Right lobe of liver (tissue), 4 donors: Measurements from ENCODE around the gene PRKCI.

Source experiments
- POLR2A ChIP-seq: fragments of 450-650 bp; IDR thresholded peaks from one replicate; pipeline ENCODE4 v1.6.1; 2017; ENCODE audit warnings: antibody characterized with exemption, mild to moderate bottlenecking
- TF ChIP-seq, protein P1 (sequence below), 4 donors: fragments of 200-600 bp in 3 of 4; fragments of 450-650 bp in 1 of 4; IDR thresholded peaks; one replicate each; pipeline versions ENCODE4 v1.5.1 to v1.8.0; 2016 to 2022; ENCODE audit warnings: antibody characterized with exemption in 4 of 4, mild to moderate bottlenecking in 2 of 4
- donor health status: DM: no; HTN: no; CAD: no.
- donor health status: DM: no; HTN: no; CAD: no.
- donor health status: DM: no; HTN: yes; CAD: no.

DNA sequence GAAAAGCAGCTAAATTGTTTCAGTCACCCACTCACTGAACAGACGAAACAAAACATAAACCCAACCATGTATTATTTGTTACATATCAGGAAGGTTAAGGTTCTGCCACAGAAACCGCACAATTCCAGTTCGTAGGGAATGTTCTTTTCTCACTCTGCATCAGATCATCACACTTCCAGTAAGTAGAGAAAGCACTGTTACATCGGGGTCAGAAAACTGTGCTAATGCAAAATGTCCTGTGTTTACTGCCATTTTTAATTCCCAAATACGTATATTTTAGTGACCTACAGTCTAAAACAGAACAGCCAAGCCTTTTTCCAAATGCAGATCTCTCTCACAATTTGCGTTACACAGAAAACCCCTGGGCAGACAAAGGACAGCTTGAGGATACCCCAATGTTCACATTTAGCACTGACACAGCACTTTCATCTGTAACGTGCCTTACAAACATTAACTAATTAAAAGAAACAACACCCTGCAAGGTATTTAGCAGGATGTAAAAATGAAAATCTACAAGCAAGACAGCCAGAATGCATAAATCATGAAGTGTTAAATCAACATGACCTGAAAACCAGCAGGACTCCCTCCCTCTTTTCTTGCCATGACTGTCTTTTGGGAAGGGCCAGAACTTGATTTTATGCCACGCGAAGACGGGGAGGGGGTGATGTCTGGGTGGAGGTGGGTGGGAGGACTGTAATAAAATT is 100.5 kb downstream of the PRKCI start:
- TF ChIP-seq, protein P1, sequence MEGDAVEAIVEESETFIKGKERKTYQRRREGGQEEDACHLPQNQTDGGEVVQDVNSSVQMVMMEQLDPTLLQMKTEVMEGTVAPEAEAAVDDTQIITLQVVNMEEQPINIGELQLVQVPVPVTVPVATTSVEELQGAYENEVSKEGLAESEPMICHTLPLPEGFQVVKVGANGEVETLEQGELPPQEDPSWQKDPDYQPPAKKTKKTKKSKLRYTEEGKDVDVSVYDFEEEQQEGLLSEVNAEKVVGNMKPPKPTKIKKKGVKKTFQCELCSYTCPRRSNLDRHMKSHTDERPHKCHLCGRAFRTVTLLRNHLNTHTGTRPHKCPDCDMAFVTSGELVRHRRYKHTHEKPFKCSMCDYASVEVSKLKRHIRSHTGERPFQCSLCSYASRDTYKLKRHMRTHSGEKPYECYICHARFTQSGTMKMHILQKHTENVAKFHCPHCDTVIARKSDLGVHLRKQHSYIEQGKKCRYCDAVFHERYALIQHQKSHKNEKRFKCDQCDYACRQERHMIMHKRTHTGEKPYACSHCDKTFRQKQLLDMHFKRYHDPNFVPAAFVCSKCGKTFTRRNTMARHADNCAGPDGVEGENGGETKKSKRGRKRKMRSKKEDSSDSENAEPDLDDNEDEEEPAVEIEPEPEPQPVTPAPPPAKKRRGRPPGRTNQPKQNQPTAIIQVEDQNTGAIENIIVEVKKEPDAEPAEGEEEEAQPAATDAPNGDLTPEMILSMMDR (IDR thresholded peaks at IDR 0.05): no peak
- TF ChIP-seq POLR2A: no peak
